Neural cell (in vitro differentiated cells): ENCODE results near the gene RFTN1. TPM values are rescaled to one million over a fixed set of nuclear protein-coding genes. Genes with fewer than 3 reads are reported as not detected.

Source experiments
- H2AFZ ChIP-seq: fragments of 200-600, 300-800 bp; sonication (generic), shearing (Covaris generic); 2 replicates; pipeline ENCODE4 v1.6.0; 2014; ENCODE audit warnings: low read depth, mild to moderate bottlenecking, antibody characterized with exemption, low read length, moderate library complexity
- H3F3A ChIP-seq: fragments of 200-600 bp; shearing (Covaris generic); 2 replicates; pipeline ENCODE4 v1.6.1; 2016; ENCODE audit warnings: mild to moderate bottlenecking, moderate library complexity, mixed read lengths, antibody characterized with exemption, low read length; ENCODE audit not compliant: insufficient read depth, poor library complexity, severe bottlenecking
- H3K27ac ChIP-seq: fragments of 200-600, 300-800 bp; sonication (generic), shearing (Covaris generic); 2 replicates; pipeline ENCODE4 v1.5.1; 2014; ENCODE audit warnings: mild to moderate bottlenecking, low read length, moderate library complexity
- H3K27me3 ChIP-seq: fragments of 300-800, 200-600 bp; sonication (generic), shearing (Covaris generic); 2 replicates; pipeline ENCODE4 v1.6.0; 2014; ENCODE audit warnings: mild to moderate bottlenecking, low read depth, low read length, moderate library complexity; ENCODE audit not compliant: insufficient read depth
- H3K36me3 ChIP-seq: fragments of 300-800, 200-600 bp; sonication (generic), shearing (Covaris generic); 2 replicates; pipeline ENCODE4 v1.5.1; 2014; ENCODE audit warnings: mild to moderate bottlenecking, antibody characterized with exemption, low read length, moderate library complexity; ENCODE audit not compliant: insufficient read depth
- H3K4me2 ChIP-seq: fragments of 300-800, 200-600 bp; sonication (generic), shearing (Covaris generic); 2 replicates; pipeline ENCODE4 v1.6.0; 2014; ENCODE audit warnings: mild to moderate bottlenecking, low read length
- H3K4me3 ChIP-seq: fragments of 300-800, 200-600 bp; sonication (generic), shearing (Covaris generic); 2 replicates; pipeline ENCODE4 v1.5.1; 2014; ENCODE audit warnings: mild to moderate bottlenecking, low read length, moderate library complexity
- H3K79me2 ChIP-seq: fragments of 200-600 bp; shearing (Covaris generic); replicated peaks from 2 replicates; pipeline ENCODE4 v1.6.0; 2014; ENCODE audit warnings: mild to moderate bottlenecking, low read length, moderate library complexity; ENCODE audit not compliant: insufficient read depth
- H3K9ac ChIP-seq: fragments of 300-800, 200-600 bp; sonication (generic), shearing (Covaris generic); 2 replicates; pipeline ENCODE4 v1.6.1; 2016; ENCODE audit warnings: mild to moderate bottlenecking, low read length, mixed read lengths
- H3K9me2 ChIP-seq: fragments of 200-600 bp; shearing (Covaris generic); 2 replicates; pipeline ENCODE4 v1.6.1; 2016; ENCODE audit warnings: mild to moderate bottlenecking, low read length, mixed read lengths; ENCODE audit not compliant: insufficient read depth
- H3K9me3 ChIP-seq: fragments of 200-600, 300-800 bp; sonication (generic), shearing (Covaris generic); 2 replicates; pipeline ENCODE4 v1.6.1; 2016; ENCODE audit warnings: mild to moderate bottlenecking, mixed run types, low read length, moderate library complexity, mixed read lengths
- H4K20me1 ChIP-seq: fragments of 200-600 bp; shearing (Covaris generic); 2 replicates; pipeline ENCODE4 v1.6.1; 2016; ENCODE audit warnings: mild to moderate bottlenecking, mixed run types; ENCODE audit not compliant: insufficient read depth
- EP300 ChIP-seq: fragments of 450-650 bp; conservative IDR thresholded peaks from 2 replicates; pipeline ENCODE4 v1.6.1; 2014; ENCODE audit warnings: antibody characterized with exemption, mild to moderate bottlenecking, moderate library complexity; ENCODE audit not compliant: poor library complexity, severe bottlenecking
- EZH2 ChIP-seq: fragments of 200-600, 300-800 bp; shearing (Covaris generic), sonication (generic); IDR thresholded peaks from 2 replicates; pipeline ENCODE4 v1.6.1; 2014; ENCODE audit warnings: antibody characterized with exemption, low read length, borderline replicate concordance, mild to moderate bottlenecking; ENCODE audit not compliant: insufficient read depth, poor library complexity, severe bottlenecking
- MXI1 ChIP-seq: fragments of 450-650 bp; conservative IDR thresholded peaks from 2 replicates; pipeline ENCODE4 v1.6.1; 2014; ENCODE audit warnings: antibody characterized with exemption, mild to moderate bottlenecking; ENCODE audit not compliant: poor library complexity, severe bottlenecking
- POLR2AphosphoS5 ChIP-seq: IDR thresholded peaks from 2 replicates; pipeline ENCODE4 v1.6.1; 2012
- RAD21 ChIP-seq: fragments of 450-650 bp; conservative IDR thresholded peaks from 2 replicates; pipeline ENCODE4 v1.6.1; 2014; ENCODE audit warnings: antibody characterized with exemption, mild to moderate bottlenecking, moderate library complexity
- SMC3 ChIP-seq: fragments of 450-650 bp; conservative IDR thresholded peaks from 2 replicates; pipeline ENCODE4 v1.6.1; 2014; ENCODE audit warnings: antibody characterized with exemption, mild to moderate bottlenecking, moderate library complexity; ENCODE audit not compliant: poor library complexity
- TAF1 ChIP-seq: IDR thresholded peaks from 2 replicates; pipeline ENCODE4 v1.6.1; 2012; ENCODE audit warnings: low read depth
- polyA plus RNA-seq: library from polyadenylated mRNA; depleted of rRNA; stranded (reverse); fragments of >200 nt; gene quantifications from 2 replicates; pipeline ENCODE4 v1.2.3, GENCODE V29; 2014
- TF ChIP-seq, protein P1 (sequence below): IDR thresholded peaks from 2 replicates; pipeline ENCODE4 v1.6.1; 2012; ENCODE audit warnings: borderline replicate concordance
- TF ChIP-seq, protein P2 (sequence below): fragments of 450-650 bp; IDR thresholded peaks from 2 replicates; pipeline ENCODE4 v1.5.1; 2014; ENCODE audit warnings: antibody characterized with exemption, mild to moderate bottlenecking, moderate library complexity; ENCODE audit not compliant: poor library complexity, severe bottlenecking

The RFTN1 gene
- polyA plus RNA-seq, 1 donor from 2014 or later = 36.8 TPM

DNA sequence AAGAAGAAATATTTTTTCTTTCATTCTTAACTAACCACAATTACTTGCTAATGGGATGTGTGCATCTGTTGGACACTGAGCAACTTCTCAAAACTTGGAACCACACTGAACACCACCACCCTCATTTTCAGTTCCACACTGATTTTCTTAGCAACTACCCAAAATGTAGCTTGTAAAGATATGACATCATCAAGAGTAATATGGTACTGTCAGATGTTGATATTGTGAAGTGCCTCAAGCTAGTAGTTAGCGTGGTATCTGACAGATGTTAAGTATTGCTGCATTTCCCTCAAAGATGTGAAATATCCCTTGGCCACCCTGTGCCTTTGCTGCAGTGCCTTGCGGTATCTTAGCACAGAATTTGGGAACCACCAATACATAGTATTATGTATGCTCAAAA lies 9.3 kb downstream of the RFTN1 start:
- H3K79me2 ChIP-seq = peaks cover 8% of the 10 kb centered on the region

DNA sequence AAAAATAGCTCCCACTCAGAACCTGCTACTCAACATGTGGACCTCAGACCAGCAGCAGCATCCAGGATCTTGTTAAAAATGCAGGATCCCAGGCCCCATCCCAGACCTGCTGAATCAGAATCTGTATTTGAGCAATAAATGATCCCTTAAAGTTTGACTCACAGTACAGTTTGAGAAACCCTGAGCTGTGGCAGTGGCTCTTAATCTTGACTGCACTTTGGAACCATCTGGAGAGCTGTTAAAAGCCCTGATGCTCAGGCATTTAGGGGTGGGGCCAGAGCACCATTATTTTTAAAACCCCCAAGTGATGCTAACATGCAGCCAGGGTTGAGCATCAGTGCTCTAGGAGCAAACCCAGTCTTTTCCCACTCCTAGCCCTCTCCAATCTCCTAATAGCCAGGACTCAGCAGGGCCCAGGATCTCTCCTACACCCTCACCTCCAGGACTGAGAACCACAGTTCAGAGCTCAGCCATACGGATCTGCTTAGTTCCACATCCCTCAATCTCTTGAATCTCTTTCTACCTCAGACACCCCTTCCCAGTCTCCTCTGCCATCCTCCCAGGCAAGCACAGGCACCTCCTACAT lies 10.2 kb downstream of the RFTN1 start:
- H4K20me1 ChIP-seq = no peaks in the 10 kb centered on the region
- TF ChIP-seq RAD21 (no peak), SMC3 (no peak), POLR2AphosphoS5 (no peak), EZH2 (no peak), MXI1 (no peak), EP300 (no peak), TAF1 (no peak)
- TF ChIP-seq, protein P1, sequence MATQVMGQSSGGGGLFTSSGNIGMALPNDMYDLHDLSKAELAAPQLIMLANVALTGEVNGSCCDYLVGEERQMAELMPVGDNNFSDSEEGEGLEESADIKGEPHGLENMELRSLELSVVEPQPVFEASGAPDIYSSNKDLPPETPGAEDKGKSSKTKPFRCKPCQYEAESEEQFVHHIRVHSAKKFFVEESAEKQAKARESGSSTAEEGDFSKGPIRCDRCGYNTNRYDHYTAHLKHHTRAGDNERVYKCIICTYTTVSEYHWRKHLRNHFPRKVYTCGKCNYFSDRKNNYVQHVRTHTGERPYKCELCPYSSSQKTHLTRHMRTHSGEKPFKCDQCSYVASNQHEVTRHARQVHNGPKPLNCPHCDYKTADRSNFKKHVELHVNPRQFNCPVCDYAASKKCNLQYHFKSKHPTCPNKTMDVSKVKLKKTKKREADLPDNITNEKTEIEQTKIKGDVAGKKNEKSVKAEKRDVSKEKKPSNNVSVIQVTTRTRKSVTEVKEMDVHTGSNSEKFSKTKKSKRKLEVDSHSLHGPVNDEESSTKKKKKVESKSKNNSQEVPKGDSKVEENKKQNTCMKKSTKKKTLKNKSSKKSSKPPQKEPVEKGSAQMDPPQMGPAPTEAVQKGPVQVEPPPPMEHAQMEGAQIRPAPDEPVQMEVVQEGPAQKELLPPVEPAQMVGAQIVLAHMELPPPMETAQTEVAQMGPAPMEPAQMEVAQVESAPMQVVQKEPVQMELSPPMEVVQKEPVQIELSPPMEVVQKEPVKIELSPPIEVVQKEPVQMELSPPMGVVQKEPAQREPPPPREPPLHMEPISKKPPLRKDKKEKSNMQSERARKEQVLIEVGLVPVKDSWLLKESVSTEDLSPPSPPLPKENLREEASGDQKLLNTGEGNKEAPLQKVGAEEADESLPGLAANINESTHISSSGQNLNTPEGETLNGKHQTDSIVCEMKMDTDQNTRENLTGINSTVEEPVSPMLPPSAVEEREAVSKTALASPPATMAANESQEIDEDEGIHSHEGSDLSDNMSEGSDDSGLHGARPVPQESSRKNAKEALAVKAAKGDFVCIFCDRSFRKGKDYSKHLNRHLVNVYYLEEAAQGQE = no peak
- TF ChIP-seq, protein P2, sequence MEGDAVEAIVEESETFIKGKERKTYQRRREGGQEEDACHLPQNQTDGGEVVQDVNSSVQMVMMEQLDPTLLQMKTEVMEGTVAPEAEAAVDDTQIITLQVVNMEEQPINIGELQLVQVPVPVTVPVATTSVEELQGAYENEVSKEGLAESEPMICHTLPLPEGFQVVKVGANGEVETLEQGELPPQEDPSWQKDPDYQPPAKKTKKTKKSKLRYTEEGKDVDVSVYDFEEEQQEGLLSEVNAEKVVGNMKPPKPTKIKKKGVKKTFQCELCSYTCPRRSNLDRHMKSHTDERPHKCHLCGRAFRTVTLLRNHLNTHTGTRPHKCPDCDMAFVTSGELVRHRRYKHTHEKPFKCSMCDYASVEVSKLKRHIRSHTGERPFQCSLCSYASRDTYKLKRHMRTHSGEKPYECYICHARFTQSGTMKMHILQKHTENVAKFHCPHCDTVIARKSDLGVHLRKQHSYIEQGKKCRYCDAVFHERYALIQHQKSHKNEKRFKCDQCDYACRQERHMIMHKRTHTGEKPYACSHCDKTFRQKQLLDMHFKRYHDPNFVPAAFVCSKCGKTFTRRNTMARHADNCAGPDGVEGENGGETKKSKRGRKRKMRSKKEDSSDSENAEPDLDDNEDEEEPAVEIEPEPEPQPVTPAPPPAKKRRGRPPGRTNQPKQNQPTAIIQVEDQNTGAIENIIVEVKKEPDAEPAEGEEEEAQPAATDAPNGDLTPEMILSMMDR = no peak

More for the DNA sequence above, 9.3 kb downstream of the RFTN1 start:
- no peaks in the 10 kb centered on the region for H3K27me3 ChIP-seq
- TF ChIP-seq, protein P1 = no peak
- TF ChIP-seq POLR2AphosphoS5 (no peak), TAF1 (no peak), SMC3 (no peak), EZH2 (no peak), EP300 (no peak), MXI1 (no peak), RAD21 (no peak)
- TF ChIP-seq, protein P2 = no peak
- no peak overlapping the region for H3K27ac ChIP-seq
- no peaks in the 10 kb centered on the region for H3K9me3 ChIP-seq
- no peak overlapping the region for H3K9ac ChIP-seq
- no peaks in the 10 kb centered on the region for H3K9me2 ChIP-seq
- no peak overlapping the region for H3K4me3 ChIP-seq
- H3F3A ChIP-seq = no peaks in the 10 kb centered on the region
- H4K20me1 ChIP-seq = no peaks in the 10 kb centered on the region
- no peak overlapping the region for H2AFZ ChIP-seq
- no peak overlapping the region for H3K4me2 ChIP-seq
- H3K36me3 ChIP-seq = no peaks in the 10 kb centered on the region

More for the DNA sequence above, 10.2 kb downstream of the RFTN1 start:
- Histone ChIP-seq H3K9me2 (no peaks in the 10 kb centered on the region), H2AFZ (no peak overlapping the region), H3F3A (no peaks in the 10 kb centered on the region), H3K9me3 (no peaks in the 10 kb centered on the region), H3K4me3 (no peak overlapping the region), H3K36me3 (no peaks in the 10 kb centered on the region), H3K4me2 (no peak overlapping the region), H3K27ac (no peak overlapping the region), H3K27me3 (no peaks in the 10 kb centered on the region), H3K9ac (no peak overlapping the region), H3K79me2 (peaks cover 6% of the 10 kb centered on the region)
